Subcutaneous adipose tissue (tissue), 4 donors: ENCODE results near the gene MAFG. TPM values are rescaled to one million over a fixed set of nuclear protein-coding genes. Genes with fewer than 3 reads are reported as not detected.

Source experiments
- total RNA-seq, 4 donors: library from RNA; depleted of rRNA; stranded (reverse); fragments of >200 nt; gene quantifications; one replicate each; pipeline ENCODE4 v1.1.0, GENCODE V29; 2016
- TF ChIP-seq, protein P1 (sequence below): fragments of 450-650 bp; IDR thresholded peaks from one replicate; pipeline ENCODE4 v1.5.1; 2016; ENCODE audit warnings: low read depth, mild to moderate bottlenecking, control low read depth, antibody characterized with exemption, moderate library complexity

The MAFG gene
- total RNA-seq, 4 donors from 2014 or later, result 9.8 to 20.0 (median 15.0) TPM

DNA sequence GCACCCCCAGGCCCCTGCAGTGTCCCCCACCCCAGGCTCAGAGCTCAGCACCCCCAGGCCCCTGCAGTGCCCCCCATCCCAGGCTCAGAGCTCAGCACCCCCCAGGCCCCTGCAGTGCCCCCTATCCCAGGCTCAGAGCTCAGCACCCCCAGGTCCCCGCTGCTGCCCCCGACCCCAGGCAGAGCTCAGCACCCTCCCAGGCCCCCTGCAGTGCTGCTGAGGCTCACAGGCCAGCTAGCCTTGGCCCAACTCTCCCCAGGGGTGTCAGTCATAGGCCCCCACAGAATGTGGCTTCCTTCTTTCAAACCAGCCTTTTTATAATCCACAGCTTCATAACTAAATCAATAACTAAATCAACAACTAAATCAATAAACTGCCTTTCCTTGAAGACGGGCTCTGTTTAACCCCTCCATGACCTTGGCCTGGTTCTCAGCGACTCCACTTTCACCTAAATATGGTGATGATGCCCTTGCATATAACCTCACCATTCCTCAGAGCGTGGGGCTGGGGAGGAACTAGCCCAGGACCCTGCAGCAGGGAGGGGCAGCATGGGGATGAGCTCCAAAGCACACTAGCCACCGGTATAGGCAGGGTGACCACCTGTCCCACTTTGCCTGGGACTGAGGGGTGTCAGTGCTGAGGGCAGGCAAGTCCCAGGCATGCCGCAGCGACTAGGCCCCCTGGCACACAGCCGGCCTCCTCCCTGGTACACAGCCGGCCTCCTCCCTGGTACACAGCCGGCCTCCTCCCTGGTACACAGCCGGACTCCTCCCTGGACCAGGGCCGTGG lies 28.4 kb upstream of the MAFG start:
- TF ChIP-seq, protein P1, sequence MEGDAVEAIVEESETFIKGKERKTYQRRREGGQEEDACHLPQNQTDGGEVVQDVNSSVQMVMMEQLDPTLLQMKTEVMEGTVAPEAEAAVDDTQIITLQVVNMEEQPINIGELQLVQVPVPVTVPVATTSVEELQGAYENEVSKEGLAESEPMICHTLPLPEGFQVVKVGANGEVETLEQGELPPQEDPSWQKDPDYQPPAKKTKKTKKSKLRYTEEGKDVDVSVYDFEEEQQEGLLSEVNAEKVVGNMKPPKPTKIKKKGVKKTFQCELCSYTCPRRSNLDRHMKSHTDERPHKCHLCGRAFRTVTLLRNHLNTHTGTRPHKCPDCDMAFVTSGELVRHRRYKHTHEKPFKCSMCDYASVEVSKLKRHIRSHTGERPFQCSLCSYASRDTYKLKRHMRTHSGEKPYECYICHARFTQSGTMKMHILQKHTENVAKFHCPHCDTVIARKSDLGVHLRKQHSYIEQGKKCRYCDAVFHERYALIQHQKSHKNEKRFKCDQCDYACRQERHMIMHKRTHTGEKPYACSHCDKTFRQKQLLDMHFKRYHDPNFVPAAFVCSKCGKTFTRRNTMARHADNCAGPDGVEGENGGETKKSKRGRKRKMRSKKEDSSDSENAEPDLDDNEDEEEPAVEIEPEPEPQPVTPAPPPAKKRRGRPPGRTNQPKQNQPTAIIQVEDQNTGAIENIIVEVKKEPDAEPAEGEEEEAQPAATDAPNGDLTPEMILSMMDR, result no peak

- TF ChIP-seq, protein P1, result no peak
Measured at GRCh38 chr17:81955058-81955681, 27.6 kb upstream of the MAFG start.

DNA sequence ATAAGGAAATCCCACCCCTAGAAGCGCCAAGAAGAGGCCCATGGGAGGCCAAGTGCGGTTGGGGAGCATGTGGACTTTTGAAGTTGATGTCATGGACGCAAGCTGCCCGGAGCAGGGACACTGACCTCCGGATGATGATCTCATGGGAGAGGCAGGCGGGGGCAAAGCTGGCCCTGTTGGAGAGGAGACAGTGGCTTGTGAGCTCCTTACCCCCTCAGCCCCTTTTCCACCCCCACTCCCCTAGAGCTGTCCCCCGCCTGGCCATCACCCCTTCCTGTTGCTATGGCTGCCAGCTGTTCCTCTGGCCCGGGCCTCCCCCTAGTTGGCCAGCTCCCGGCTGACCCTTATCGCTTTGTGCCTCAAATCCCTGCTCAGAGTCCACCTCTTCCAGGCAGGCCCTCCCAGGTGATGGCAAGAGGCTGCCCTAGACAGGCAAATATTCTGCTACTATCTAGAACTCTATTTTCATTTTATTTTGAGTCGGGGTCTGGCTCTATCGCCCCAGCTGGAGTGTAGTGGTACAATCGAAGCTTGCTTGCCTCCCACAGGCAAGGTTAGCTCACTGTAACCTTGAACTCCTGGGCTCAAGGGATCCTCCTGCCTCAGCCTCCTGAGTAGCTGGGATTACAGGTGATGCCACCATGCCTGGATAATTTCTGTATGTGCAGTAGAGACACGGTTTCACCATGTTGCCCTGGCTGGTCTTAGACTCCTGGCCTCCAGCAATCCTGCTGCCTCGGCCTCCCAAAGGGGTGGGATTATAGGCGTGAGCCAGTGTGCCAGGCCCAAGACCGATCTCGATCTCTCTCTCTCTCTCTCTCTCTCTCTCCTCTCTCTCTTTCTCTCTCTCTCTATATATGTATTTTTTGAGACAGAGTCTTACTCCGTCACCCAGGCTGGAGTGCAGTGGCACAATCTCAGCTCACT lies 26.9 kb upstream of the MAFG start:
- TF ChIP-seq, protein P1, result no peak

- TF ChIP-seq, protein P1, result no peak
Measured at GRCh38 chr17:81952792-81953228, 25.3 kb upstream of the MAFG start.

GRCh38 chr17:81951785-81952684 lies 24.5 kb upstream of the MAFG start:
- TF ChIP-seq, protein P1, result no peak

GRCh38 chr17:81950501-81950900 lies 23.0 kb upstream of the MAFG start:
- TF ChIP-seq, protein P1, result no peak
